ENCODE results near the gene BTNL8.

DNA sequence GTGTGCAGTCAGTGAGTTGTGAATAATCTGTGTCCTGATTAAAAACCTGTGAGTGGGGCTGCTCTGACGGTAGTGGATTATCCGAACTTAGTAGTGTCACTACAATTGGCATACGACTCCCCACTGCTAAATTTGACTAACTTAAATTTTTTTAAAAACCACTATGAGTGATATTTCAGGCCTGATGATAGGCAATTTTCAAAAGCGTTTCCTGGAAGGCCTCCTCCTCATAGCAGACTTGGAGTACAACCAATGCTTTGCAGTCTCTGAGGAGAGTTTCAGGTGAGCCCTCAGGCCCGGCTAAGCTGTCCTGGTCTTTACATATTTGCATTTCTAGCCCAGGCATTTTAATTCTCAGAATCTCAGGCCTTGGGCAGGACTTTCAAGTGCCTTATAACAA, 10.8 kb downstream of the BTNL8 start:
- TF ChIP-seq POLR2A (IDR thresholded peaks at IDR 0.05) = no peak
- TF ChIP-seq, protein P1, sequence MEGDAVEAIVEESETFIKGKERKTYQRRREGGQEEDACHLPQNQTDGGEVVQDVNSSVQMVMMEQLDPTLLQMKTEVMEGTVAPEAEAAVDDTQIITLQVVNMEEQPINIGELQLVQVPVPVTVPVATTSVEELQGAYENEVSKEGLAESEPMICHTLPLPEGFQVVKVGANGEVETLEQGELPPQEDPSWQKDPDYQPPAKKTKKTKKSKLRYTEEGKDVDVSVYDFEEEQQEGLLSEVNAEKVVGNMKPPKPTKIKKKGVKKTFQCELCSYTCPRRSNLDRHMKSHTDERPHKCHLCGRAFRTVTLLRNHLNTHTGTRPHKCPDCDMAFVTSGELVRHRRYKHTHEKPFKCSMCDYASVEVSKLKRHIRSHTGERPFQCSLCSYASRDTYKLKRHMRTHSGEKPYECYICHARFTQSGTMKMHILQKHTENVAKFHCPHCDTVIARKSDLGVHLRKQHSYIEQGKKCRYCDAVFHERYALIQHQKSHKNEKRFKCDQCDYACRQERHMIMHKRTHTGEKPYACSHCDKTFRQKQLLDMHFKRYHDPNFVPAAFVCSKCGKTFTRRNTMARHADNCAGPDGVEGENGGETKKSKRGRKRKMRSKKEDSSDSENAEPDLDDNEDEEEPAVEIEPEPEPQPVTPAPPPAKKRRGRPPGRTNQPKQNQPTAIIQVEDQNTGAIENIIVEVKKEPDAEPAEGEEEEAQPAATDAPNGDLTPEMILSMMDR (IDR thresholded peaks at IDR 0.05) = no peak
